Peyer's patch (tissue), 4 donors: ENCODE data around the gene CMKLR1.

Experiments
- POLR2A ChIP-seq, 2 donors: fragments of 450-650 bp; IDR thresholded peaks; one replicate each; pipeline ENCODE4 v1.5.1; 2017; ENCODE audit warnings: antibody characterized with exemption in 2 of 2, mild to moderate bottlenecking in 2 of 2, moderate library complexity in 2 of 2
- TF ChIP-seq, protein P1 (sequence below), 6 experiments: fragments of 450-650 bp in 4 of 6; fragments of 200-600 bp in 2 of 6; sonication (generic) in 1 of 6; IDR thresholded peaks; one replicate each; pipeline ENCODE4 v1.5.1; 2017 to 2019; ENCODE audit warnings: antibody characterized with exemption in 6 of 6, mild to moderate bottlenecking in 3 of 6, moderate library complexity in 1 of 6

DNA sequence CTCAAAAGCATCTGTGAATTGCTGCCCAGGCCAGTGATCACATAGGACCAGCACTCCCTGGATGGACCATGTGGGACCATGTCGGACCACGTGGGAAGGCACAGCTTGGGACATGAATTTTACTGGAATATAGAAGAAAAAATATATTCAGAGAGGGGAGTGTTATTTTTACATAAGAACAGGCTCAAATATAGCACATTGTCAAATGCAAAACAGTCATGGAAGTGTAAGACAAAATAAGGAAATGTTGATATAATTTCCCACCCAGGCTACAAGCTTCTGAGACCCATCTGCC lies 68.3 kb downstream of the CMKLR1 start:
- TF ChIP-seq, protein P1, sequence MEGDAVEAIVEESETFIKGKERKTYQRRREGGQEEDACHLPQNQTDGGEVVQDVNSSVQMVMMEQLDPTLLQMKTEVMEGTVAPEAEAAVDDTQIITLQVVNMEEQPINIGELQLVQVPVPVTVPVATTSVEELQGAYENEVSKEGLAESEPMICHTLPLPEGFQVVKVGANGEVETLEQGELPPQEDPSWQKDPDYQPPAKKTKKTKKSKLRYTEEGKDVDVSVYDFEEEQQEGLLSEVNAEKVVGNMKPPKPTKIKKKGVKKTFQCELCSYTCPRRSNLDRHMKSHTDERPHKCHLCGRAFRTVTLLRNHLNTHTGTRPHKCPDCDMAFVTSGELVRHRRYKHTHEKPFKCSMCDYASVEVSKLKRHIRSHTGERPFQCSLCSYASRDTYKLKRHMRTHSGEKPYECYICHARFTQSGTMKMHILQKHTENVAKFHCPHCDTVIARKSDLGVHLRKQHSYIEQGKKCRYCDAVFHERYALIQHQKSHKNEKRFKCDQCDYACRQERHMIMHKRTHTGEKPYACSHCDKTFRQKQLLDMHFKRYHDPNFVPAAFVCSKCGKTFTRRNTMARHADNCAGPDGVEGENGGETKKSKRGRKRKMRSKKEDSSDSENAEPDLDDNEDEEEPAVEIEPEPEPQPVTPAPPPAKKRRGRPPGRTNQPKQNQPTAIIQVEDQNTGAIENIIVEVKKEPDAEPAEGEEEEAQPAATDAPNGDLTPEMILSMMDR (IDR thresholded peaks at IDR 0.05) = no peak
- no peak for TF ChIP-seq POLR2A (IDR thresholded peaks at IDR 0.05)
